Measurements from ENCODE around the gene OPN1MW. TPM values are rescaled to one million over a fixed set of nuclear protein-coding genes. Genes with fewer than 3 reads are reported as not detected.
A peak's percentile ranks its signal among the peaks of the same experiment; 100 is the strongest.
"Not testable (repeated sequence)": the region's sequence is repeated elsewhere in the genome, so short reads cannot be mapped to it uniquely, and the experiment has no call there.

OPN1MW gene
- total RNA-seq, 2 donors from 2014 or later, result not detected

DNA sequence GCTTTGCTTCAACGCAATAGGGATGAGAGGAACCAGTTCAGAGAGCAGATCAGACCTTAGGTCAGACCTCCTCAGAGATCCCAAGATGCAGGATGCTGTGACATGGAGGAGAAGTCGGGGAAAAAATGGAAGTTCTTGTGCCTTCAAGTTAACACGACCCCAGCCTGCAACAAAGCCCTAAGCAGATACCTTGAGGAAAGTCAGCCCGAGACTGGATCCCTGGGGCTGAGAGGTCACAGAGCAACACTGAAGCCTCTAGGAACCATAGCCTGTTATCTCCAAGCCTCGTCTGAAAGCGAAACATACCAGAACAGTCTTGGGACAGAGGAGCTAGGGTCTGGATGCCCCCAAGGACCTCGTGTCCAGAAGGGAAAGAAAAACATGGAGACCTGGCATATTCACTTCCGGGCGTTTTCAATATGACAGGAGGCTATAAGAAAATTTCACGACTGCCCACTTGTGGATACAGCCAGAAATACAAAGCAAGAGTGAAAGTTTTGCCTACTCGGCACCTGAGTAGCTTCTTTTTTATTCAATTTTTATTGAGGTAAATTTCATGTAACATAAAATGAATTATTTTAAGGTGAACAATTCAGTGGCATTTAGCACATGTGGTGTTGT, 56.7 kb downstream of the OPN1MW start:
- H3K36me3 Mint-ChIP-seq; H3K9me3 Mint-ChIP-seq; H3K4me3 Mint-ChIP-seq; DNase-seq (ENCODE audit: low spot score); H3K27me3 Mint-ChIP-seq; H3K27ac Mint-ChIP-seq; ATAC-seq; H3K4me1 Mint-ChIP-seq (ENCODE audit: low read depth in 2 of 2): not testable (repeated sequence)

DNA sequence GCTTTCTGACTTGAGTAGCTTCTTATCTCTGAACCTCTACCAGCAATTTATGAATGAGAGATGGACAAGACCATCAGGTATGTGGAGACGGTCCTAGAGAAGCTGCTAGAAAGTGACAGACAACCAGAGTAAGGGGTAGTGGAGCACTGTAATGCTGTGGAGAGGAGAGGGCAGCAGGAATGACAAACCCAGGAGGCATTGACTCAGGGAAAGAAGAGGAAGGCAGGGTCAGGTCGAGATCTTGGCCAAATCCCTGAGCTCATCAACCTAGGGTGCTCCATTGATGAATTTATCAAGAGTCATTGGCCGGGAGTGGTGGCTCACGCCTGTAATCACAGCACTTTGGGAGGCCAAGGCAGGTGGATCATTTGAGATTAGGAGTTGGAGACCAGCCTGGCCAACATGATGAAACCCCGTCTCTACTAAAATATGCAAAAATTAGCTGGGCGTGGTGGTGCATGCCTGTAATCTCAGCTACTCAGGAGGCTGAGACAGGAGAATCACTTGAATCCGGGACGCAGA, 57.6 kb downstream of the OPN1MW start:
- DNase-seq (ENCODE audit: low spot score) (peak; percentile 48), ATAC-seq (peak in 1 of 2 donors; percentile 24)
- H3K27me3 Mint-ChIP-seq; H3K9me3 Mint-ChIP-seq; H3K4me1 Mint-ChIP-seq (ENCODE audit: low read depth in 2 of 2); H3K4me3 Mint-ChIP-seq; H3K36me3 Mint-ChIP-seq: not testable (repeated sequence)
- peak overlapping the region; percentile 41 to 50 for H3K27ac Mint-ChIP-seq

Other genes with a start within 250 kb of the OPN1MW start
- 100 to 1,000 TPM; 115 to 175 TPM for gene NAA10, start 247.6 kb upstream of the OPN1MW start, total RNA-seq
- gene RENBP, start 238.0 kb upstream of the OPN1MW start, total RNA-seq, result 1 to 10 TPM; 4.8 to 5.4 TPM
- 100 to 1,000 TPM; 105 to 131 TPM for gene HCFC1, start 210.8 kb upstream of the OPN1MW start, total RNA-seq
- gene TMEM187, start 209.8 kb upstream of the OPN1MW start, total RNA-seq, result 1 to 10 TPM; 2.4 to 6.9 TPM
- 100 to 1,000 TPM; 136 to 258 TPM for gene IRAK1, start 162.7 kb upstream of the OPN1MW start, total RNA-seq
- 100 to 1,000 TPM in 1 of 2 donors, 10 to 100 TPM in 1; 65.5 to 103 TPM for gene MECP2, start 84.9 kb upstream of the OPN1MW start, total RNA-seq
- gene OPN1LW, start 38.4 kb upstream of the OPN1MW start, total RNA-seq, result not detected
- gene OPN1MW2, start 37.2 kb downstream of the OPN1MW start, total RNA-seq, result not detected
- gene OPN1MW3, start 75.0 kb downstream of the OPN1MW start, total RNA-seq, result not detected
- gene TEX28, start 112.5 kb downstream of the OPN1MW start, total RNA-seq, result not detected
- 1 to 10 TPM; 3.0 to 4.1 TPM for gene TKTL1, start 113.2 kb downstream of the OPN1MW start, total RNA-seq
- gene FLNA, start 192.0 kb downstream of the OPN1MW start, total RNA-seq, result 100 to 1,000 TPM; 574 to 727 TPM
- gene EMD, start 196.7 kb downstream of the OPN1MW start, total RNA-seq, result 10 to 100 TPM; 49.2 to 61.9 TPM
- 1,000 to 10,000 TPM; 1,953 to 2,194 TPM for gene RPL10, start 215.8 kb downstream of the OPN1MW start, total RNA-seq
- gene DNASE1L1, start 226.7 kb downstream of the OPN1MW start, total RNA-seq, result 10 to 100 TPM; 12.4 to 14.6 TPM
- gene TAFAZZIN, start 228.9 kb downstream of the OPN1MW start, total RNA-seq, result 10 to 100 TPM; 47.4 to 73.7 TPM
- 100 to 1,000 TPM in 1 of 2 donors, 10 to 100 TPM in 1; 46.7 to 106 TPM for gene ATP6AP1, start 246.1 kb downstream of the OPN1MW start, total RNA-seq

Data from natural killer cell treated with Interleukin-12 subunit alpha and Interleukin-12 subunit beta and Interleukin-15 and Interleukin-18, amount 100 ng/mL, for 72 hours (primary cell).